MM.1S (cell line): ENCODE results near the gene PTPRN2.

Source experiments
- DNase-seq: peaks from one replicate; pipeline ENCODE4 v3.0.0-alpha.2; 2015
- H2AFZ ChIP-seq: fragments of 300-600 bp; sonication (generic); 2 replicates; pipeline ENCODE4 v1.6.0; 2016; ENCODE audit warnings: antibody characterized with exemption, low read length
- H3F3A ChIP-seq: fragments of 300-600 bp; sonication (generic); 2 replicates; pipeline ENCODE4 v1.6.1; 2016; ENCODE audit warnings: mild to moderate bottlenecking, antibody characterized with exemption, low read length, moderate library complexity, mixed read lengths; ENCODE audit not compliant: insufficient read depth
- H3K27ac ChIP-seq: fragments of 300-600 bp; sonication (generic); 2 replicates; pipeline ENCODE4 v1.5.1; 2016; ENCODE audit warnings: mild to moderate bottlenecking, low read length
- H3K27me3 ChIP-seq: fragments of 300-600 bp; sonication (generic); replicated peaks from 2 replicates; pipeline ENCODE4 v1.6.0; 2016; ENCODE audit warnings: low read length; ENCODE audit not compliant: insufficient read depth
- H3K36me3 ChIP-seq: fragments of 300-600 bp; sonication (generic); replicated peaks from 2 replicates; pipeline ENCODE4 v1.6.1; 2016; ENCODE audit warnings: mild to moderate bottlenecking, low read length, mixed read lengths; ENCODE audit not compliant: insufficient read depth
- H3K4me1 ChIP-seq: fragments of 300-600 bp; sonication (generic); 2 replicates; pipeline ENCODE4 v1.6.1; 2016; ENCODE audit warnings: low read length, mixed read lengths
- H3K4me2 ChIP-seq: fragments of 300-600 bp; sonication (generic); 2 replicates; pipeline ENCODE4 v1.6.0; 2016; ENCODE audit warnings: low read depth, low read length
- H3K4me3 ChIP-seq: fragments of 300-600 bp; sonication (generic); 2 replicates; pipeline ENCODE4 v1.5.1; 2016; ENCODE audit warnings: low read length, mixed read lengths
- H3K79me2 ChIP-seq: fragments of 300-600 bp; sonication (generic); 2 replicates; pipeline ENCODE4 v1.6.1; 2016; ENCODE audit warnings: mixed run types, low read length, mixed read lengths
- H3K9ac ChIP-seq: fragments of 300-600 bp; sonication (generic); 2 replicates; pipeline ENCODE4 v1.6.1; 2016; ENCODE audit warnings: low read length, mixed read lengths
- H3K9me2 ChIP-seq: fragments of 300-600 bp; sonication (generic); replicated peaks from 2 replicates; pipeline ENCODE4 v1.6.1; 2016; ENCODE audit warnings: mild to moderate bottlenecking, low read length, mixed read lengths; ENCODE audit not compliant: insufficient read depth
- H3K9me3 ChIP-seq: fragments of 300-600 bp; sonication (generic); replicated peaks from 2 replicates; pipeline ENCODE4 v1.6.1; 2016; ENCODE audit warnings: mild to moderate bottlenecking, low read length, mixed read lengths; ENCODE audit not compliant: insufficient read depth
- H4K20me1 ChIP-seq: fragments of 300-600 bp; sonication (generic); 2 replicates; pipeline ENCODE4 v1.6.1; 2016; ENCODE audit warnings: mild to moderate bottlenecking, low read length, moderate library complexity, mixed read lengths; ENCODE audit not compliant: insufficient read depth
- EZH2 ChIP-seq: fragments of 300-600 bp; sonication (generic); optimal IDR thresholded peaks from 2 replicates; pipeline ENCODE3; 2017; ENCODE audit warnings: low read depth, mild to moderate bottlenecking, antibody characterized with exemption, low read length, mixed read lengths
- EZH2phosphoT487 ChIP-seq: fragments of 300-600 bp; sonication (generic); IDR thresholded peaks from 2 replicates; pipeline ENCODE4 v1.6.1; 2018; ENCODE audit warnings: antibody characterized with exemption, low read length
- TF ChIP-seq, protein P1 (sequence below): fragments of 300-600 bp; sonication (generic); IDR thresholded peaks from 2 replicates; pipeline ENCODE4 v1.5.1; 2016; ENCODE audit warnings: antibody characterized with exemption, low read length, mixed read lengths

PTPRN2 gene

DNA sequence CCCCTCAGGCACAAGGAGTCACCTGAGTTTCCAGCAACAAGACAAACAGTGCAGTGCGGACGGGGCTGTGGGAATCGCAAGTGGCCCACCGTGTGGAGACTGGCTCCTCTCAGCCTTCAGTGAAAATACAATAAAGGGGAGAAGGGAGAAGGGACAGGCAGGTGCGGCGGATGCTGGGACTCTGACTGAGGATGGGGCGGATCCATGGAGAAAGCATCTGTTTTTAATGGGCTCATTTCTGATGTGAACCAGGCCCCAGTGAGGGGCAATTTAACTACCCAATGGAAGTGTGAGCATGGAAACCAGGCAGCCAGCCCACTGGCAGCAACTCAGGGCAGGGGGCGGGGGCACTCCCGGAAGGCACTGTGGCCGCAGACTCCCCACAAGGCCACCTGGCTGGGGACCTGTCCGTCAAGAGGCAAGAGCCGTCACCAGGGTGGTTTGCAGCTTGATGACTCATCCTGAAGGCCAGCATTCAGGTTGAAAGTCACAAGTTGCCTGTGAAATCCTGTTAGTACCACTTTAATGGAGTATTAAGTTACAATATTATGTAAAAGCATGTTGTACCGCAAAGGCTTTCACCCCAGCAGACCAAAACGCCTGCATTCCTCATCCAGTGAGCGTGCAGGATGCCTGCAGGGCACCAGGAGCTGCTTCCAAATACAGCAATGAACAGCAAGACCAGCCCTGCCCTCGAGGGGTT lies 476.4 kb downstream of the PTPRN2 start:
- H4K20me1 ChIP-seq, result no peaks in the 10 kb centered on the region
- 0 out of 2 replicates have a peak, but pooled peaks cover 3% of the 10 kb centered on the region for H3K79me2 ChIP-seq
- peak overlapping the region; percentile 41 for H2AFZ ChIP-seq
- H3K9me3 ChIP-seq, result no peaks in the 10 kb centered on the region
- no peaks in the 10 kb centered on the region; the same call in 1 of the 2 replicates for H3F3A ChIP-seq
- peak overlapping the region; percentile 65 for H3K4me3 ChIP-seq
- no peaks in the 10 kb centered on the region for H3K36me3 ChIP-seq
- TF ChIP-seq EZH2phosphoT487, result no peak
- TF ChIP-seq, protein P1, sequence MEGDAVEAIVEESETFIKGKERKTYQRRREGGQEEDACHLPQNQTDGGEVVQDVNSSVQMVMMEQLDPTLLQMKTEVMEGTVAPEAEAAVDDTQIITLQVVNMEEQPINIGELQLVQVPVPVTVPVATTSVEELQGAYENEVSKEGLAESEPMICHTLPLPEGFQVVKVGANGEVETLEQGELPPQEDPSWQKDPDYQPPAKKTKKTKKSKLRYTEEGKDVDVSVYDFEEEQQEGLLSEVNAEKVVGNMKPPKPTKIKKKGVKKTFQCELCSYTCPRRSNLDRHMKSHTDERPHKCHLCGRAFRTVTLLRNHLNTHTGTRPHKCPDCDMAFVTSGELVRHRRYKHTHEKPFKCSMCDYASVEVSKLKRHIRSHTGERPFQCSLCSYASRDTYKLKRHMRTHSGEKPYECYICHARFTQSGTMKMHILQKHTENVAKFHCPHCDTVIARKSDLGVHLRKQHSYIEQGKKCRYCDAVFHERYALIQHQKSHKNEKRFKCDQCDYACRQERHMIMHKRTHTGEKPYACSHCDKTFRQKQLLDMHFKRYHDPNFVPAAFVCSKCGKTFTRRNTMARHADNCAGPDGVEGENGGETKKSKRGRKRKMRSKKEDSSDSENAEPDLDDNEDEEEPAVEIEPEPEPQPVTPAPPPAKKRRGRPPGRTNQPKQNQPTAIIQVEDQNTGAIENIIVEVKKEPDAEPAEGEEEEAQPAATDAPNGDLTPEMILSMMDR, result no peak; the same call in 1 of the 2 replicates
- TF ChIP-seq EZH2, result no peak
- no peaks in the 10 kb centered on the region; the same call in 1 of the 2 replicates for H3K27me3 ChIP-seq
- no peaks in the 10 kb centered on the region for H3K9me2 ChIP-seq
- H3K9ac ChIP-seq, result peak overlapping the region; percentile 86
- H3K4me1 ChIP-seq, result peaks cover 17% of the 10 kb centered on the region
- H3K27ac ChIP-seq, result peak overlapping the region; percentile 86
- DNase-seq, result peak; percentile 95
- H3K4me2 ChIP-seq, result peak overlapping the region; percentile 75

DNA sequence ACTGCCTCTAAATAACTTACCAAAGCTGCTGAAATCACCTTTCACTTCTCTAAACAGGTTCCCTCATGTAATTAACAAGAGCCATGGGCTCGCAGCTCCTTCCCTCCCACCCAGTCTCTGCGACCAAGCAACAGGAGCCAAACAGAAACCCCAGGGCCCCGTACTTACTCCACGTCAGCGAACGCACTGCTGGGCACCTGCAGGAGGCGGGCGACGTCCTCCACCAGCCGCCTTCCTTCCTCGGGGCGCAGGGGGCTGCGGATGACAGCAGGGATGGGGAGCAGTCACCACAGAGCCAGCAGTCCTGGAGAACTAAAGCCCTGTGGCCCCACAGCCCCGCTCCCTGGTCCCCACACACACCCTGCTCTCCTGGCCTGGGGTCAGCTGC lies 477.0 kb downstream of the PTPRN2 start:
- Histone ChIP-seq H3K9ac (peak overlapping the region; percentile 86), H3K9me3 (no peaks in the 10 kb centered on the region), H3F3A (no peaks in the 10 kb centered on the region; the same call in 1 of the 2 replicates), H3K36me3 (no peaks in the 10 kb centered on the region), H3K79me2 (0 out of 2 replicates have a peak, but pooled peaks cover 3% of the 10 kb centered on the region), H2AFZ (peak overlapping the region; percentile 41), H4K20me1 (no peaks in the 10 kb centered on the region), H3K4me1 (peaks cover 17% of the 10 kb centered on the region), H3K27ac (peak overlapping the region; percentile 86), H3K4me3 (peak overlapping the region; percentile 65), H3K9me2 (no peaks in the 10 kb centered on the region), H3K4me2 (peak overlapping the region; percentile 75), H3K27me3 (no peaks in the 10 kb centered on the region; the same call in 1 of the 2 replicates)
- TF ChIP-seq EZH2 (no peak), EZH2phosphoT487 (no peak)
- TF ChIP-seq, protein P1, result peak; percentile 17
- DNase-seq, result peak; percentile 24

DNA sequence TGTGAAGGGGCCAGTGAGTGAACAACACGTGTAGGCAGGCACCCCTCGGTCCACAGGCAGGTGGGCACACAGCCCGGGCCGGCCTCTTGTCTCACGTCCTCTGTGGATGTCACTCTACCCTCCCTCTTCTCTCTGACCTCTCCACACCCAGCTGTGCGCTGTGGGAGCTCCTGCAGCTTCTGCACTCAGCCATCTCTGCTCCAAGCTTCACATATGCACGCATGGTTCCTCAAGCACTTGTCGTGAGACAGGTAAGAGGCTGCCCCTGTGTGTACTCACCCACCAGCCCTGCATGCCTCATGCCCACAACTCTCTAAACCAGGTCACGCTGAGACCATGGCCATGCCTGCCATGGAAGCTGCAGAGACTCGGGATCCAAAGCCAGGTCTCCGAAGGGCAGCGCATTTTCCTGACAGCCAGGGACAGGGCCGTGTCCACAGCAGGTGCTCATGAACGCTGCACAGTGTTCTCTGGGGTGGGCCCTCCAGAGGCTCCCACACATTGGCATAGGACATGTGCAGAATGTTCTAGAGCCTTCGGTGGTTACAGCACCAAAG lies 477.5 kb downstream of the PTPRN2 start:
- no peaks in the 10 kb centered on the region; the same call in 1 of the 2 replicates for H3F3A ChIP-seq
- peak overlapping the region; percentile 75 for H3K4me2 ChIP-seq
- H4K20me1 ChIP-seq, result no peaks in the 10 kb centered on the region
- no peak for TF ChIP-seq EZH2
- TF ChIP-seq, protein P1, result no peak
- no peak for TF ChIP-seq EZH2phosphoT487
- no peaks in the 10 kb centered on the region for H3K9me3 ChIP-seq
- H3K36me3 ChIP-seq, result no peaks in the 10 kb centered on the region
- no peak for DNase-seq
- peak overlapping the region; percentile 86 for H3K9ac ChIP-seq
- H2AFZ ChIP-seq, result peak overlapping the region; percentile 41; the same call in 1 of the 2 replicates
- H3K27ac ChIP-seq, result peak overlapping the region; percentile 86
- peak overlapping the region; percentile 65 for H3K4me3 ChIP-seq
- H3K4me1 ChIP-seq, result peaks cover 17% of the 10 kb centered on the region
- H3K9me2 ChIP-seq, result no peaks in the 10 kb centered on the region
- 0 out of 2 replicates have a peak, but pooled peaks cover 3% of the 10 kb centered on the region for H3K79me2 ChIP-seq
- no peaks in the 10 kb centered on the region; the same call in 1 of the 2 replicates for H3K27me3 ChIP-seq
